NCI-H446 treated with DMSO at 0.1 percent for 48 hours (cell line): ENCODE results near the gene EFNB2.
A peak's percentile ranks its signal among the peaks of the same experiment; 100 is the strongest.

ENCODE experiments used
- DNase-seq: peaks from one replicate; lab custom pipeline; 2025; lab: John Stamatoyannopoulos, UW

EFNB2 gene

GRCh38 chr13:106535552-106536243, at the start of gene EFNB2:
TSS of gene EFNB2 (minus strand) at chr13:106535662. CDS start at chr13:106534964, 698 bp downstream.
- DNase-seq: peak; percentile 82

- DNase-seq: no peak
Measured at GRCh38 chr13:106581225-106581624, 45.8 kb upstream of the EFNB2 start.

- DNase-seq: no peak
Measured at GRCh38 chr13:106575896-106576295, 40.4 kb upstream of the EFNB2 start.

GRCh38 chr13:106573868-106574267, 38.4 kb upstream of the EFNB2 start:
- DNase-seq: no peak

GRCh38 chr13:106573284-106573846, 37.9 kb upstream of the EFNB2 start:
- DNase-seq: no peak

- DNase-seq: no peak
Measured at GRCh38 chr13:106570299-106570852, 34.9 kb upstream of the EFNB2 start.

GRCh38 chr13:106569233-106570095, 34.0 kb upstream of the EFNB2 start:
- no peak for DNase-seq

GRCh38 chr13:106568299-106569003, 33.0 kb upstream of the EFNB2 start:
- no peak for DNase-seq

- peak; percentile 73 for DNase-seq
Measured at GRCh38 chr13:106567474-106568298, 32.2 kb upstream of the EFNB2 start, which contains the start of gene ARGLU1. TSS of gene ARGLU1 (minus strand) at chr13:106568137. CDS start at chr13:106567919, 218 bp downstream.

- no peak for DNase-seq
Measured at GRCh38 chr13:106566641-106567473, 31.4 kb upstream of the EFNB2 start.

- DNase-seq: no peak
Measured at GRCh38 chr13:106565127-106565775, 29.8 kb upstream of the EFNB2 start.

- DNase-seq: no peak
Measured at GRCh38 chr13:106562301-106562700, 26.8 kb upstream of the EFNB2 start.

GRCh38 chr13:106561551-106562170, 26.2 kb upstream of the EFNB2 start:
- DNase-seq: no peak

- DNase-seq: no peak
Measured at GRCh38 chr13:106560821-106561220, 25.4 kb upstream of the EFNB2 start.

GRCh38 chr13:106558527-106558926, 23.1 kb upstream of the EFNB2 start:
- no peak for DNase-seq

GRCh38 chr13:106555631-106556328, 20.3 kb upstream of the EFNB2 start:
- DNase-seq: no peak

- DNase-seq: no peak
Measured at GRCh38 chr13:106551751-106552150, 16.3 kb upstream of the EFNB2 start.

GRCh38 chr13:106551350-106551749, 15.9 kb upstream of the EFNB2 start:
- DNase-seq: no peak
